HEK293T (cell line): ENCODE results near the gene SZRD1.

Experiments
- CTCF ChIA-PET: fragments of 350-600 bp; formaldehyde crosslinking; extraction: SDS; loops from one replicate; lab custom pipeline; 2021; ENCODE audit warnings: antibody characterized with exemption, inconsistent platforms; lab: Yijun Ruan, JAX
- POLR2A ChIA-PET: fragments of 350-600 bp; formaldehyde crosslinking; extraction: SDS; loops from one replicate; lab custom pipeline; 2020; ENCODE audit warnings: antibody characterized with exemption, inconsistent platforms; lab: Yijun Ruan, JAX
- DNase-seq: peaks from one replicate; pipeline ENCODE4 v3.0.0; 2012; ENCODE audit warnings: mixed read lengths; ENCODE audit errors: extremely low spot score
- ARNT ChIP-seq: fragments of 450-650 bp; IDR thresholded peaks from 2 replicates; pipeline ENCODE4 v1.6.1; 2017; ENCODE audit warnings: mild to moderate bottlenecking
- BHLHE40 ChIP-seq: fragments of 450-650 bp; IDR thresholded peaks from 2 replicates; pipeline ENCODE4 v1.6.1; 2016; ENCODE audit warnings: mild to moderate bottlenecking, moderate library complexity, borderline replicate concordance
- CTBP1 ChIP-seq: fragments of 450-650 bp; IDR thresholded peaks from 2 replicates; pipeline ENCODE4 v1.6.1; 2016; ENCODE audit warnings: borderline replicate concordance
- ELF4 ChIP-seq: fragments of 450-650 bp; IDR thresholded peaks from 2 replicates; pipeline ENCODE4 v1.6.1; 2017; ENCODE audit warnings: antibody characterized with exemption
- FOXA1 ChIP-seq: fragments of 450-650 bp; IDR thresholded peaks from 2 replicates; pipeline ENCODE4 v1.6.1; 2016; ENCODE audit warnings: mild to moderate bottlenecking
- FOXK2 ChIP-seq: fragments of 450-650 bp; IDR thresholded peaks from 2 replicates; pipeline ENCODE4 v1.6.1; 2016; ENCODE audit warnings: mild to moderate bottlenecking
- FOXM1 ChIP-seq: fragments of 450-650 bp; IDR thresholded peaks from 2 replicates; pipeline ENCODE4 v1.6.1; 2017; ENCODE audit warnings: mild to moderate bottlenecking, borderline replicate concordance
- HDGF ChIP-seq: fragments of 450-650 bp; IDR thresholded peaks from 2 replicates; pipeline ENCODE4 v1.6.1; 2017; ENCODE audit warnings: antibody characterized with exemption, borderline replicate concordance
- L3MBTL2 ChIP-seq: fragments of 450-650 bp; conservative IDR thresholded peaks from 2 replicates; pipeline ENCODE4 v1.6.1; 2016; ENCODE audit warnings: mild to moderate bottlenecking
- LEF1 ChIP-seq: fragments of 450-650 bp; IDR thresholded peaks from 2 replicates; pipeline ENCODE4 v1.6.1; 2017; ENCODE audit warnings: mild to moderate bottlenecking, borderline replicate concordance
- NFRKB ChIP-seq: fragments of 450-650 bp; IDR thresholded peaks from 2 replicates; pipeline ENCODE4 v1.6.1; 2016; ENCODE audit warnings: mild to moderate bottlenecking, moderate library complexity
- PKNOX1 ChIP-seq: fragments of 450-650 bp; IDR thresholded peaks from 2 replicates; pipeline ENCODE4 v1.6.1; 2016
- SP1 ChIP-seq: fragments of 450-650 bp; IDR thresholded peaks from 2 replicates; pipeline ENCODE4 v1.6.1; 2017
- SUZ12 ChIP-seq: fragments of 450-650 bp; IDR thresholded peaks from 2 replicates; pipeline ENCODE4 v1.6.1; 2016; ENCODE audit warnings: mild to moderate bottlenecking
- TARDBP ChIP-seq: fragments of 450-650 bp; IDR thresholded peaks from 2 replicates; pipeline ENCODE4 v1.6.1; 2016
- ZNF384 ChIP-seq: fragments of 450-650 bp; IDR thresholded peaks from 2 replicates; pipeline ENCODE4 v1.6.1; 2016

The SZRD1 gene

GRCh38 chr1:16392740-16393569, 25.9 kb downstream of the SZRD1 start:
- CTCF ChIA-PET = no interaction called here
- TF ChIP-seq FOXA1 = no peak
- TF ChIP-seq ZNF384 = no peak
- no peak for TF ChIP-seq BHLHE40
- no peak for TF ChIP-seq FOXK2
- TF ChIP-seq SUZ12 = no peak
- TF ChIP-seq L3MBTL2 = no peak
- TF ChIP-seq ARNT = no peak
- TF ChIP-seq NFRKB = no peak
- no peak for TF ChIP-seq CTBP1
- TF ChIP-seq FOXM1 = no peak
- DNase-seq = no peak
- POLR2A ChIA-PET = no interaction called here

- ChIA-PET POLR2A (interaction anchor here (1.4 kb wide), 1 partner anchor 9 kb away, joined by 4 read pairs; no protein-coding TSS in a partner anchor), CTCF (no interaction called here)
- TF ChIP-seq FOXA1 = no peak
- no peak for TF ChIP-seq TARDBP
- TF ChIP-seq L3MBTL2 = no peak
- TF ChIP-seq FOXM1 = no peak
- TF ChIP-seq LEF1 = no peak
- TF ChIP-seq HDGF = no peak
- TF ChIP-seq SP1 = no peak
- no peak for TF ChIP-seq FOXK2
- no peak for TF ChIP-seq NFRKB
- no peak for TF ChIP-seq CTBP1
- TF ChIP-seq ZNF384 = no peak
- no peak for TF ChIP-seq SUZ12
- no peak for TF ChIP-seq ELF4
- no peak for TF ChIP-seq PKNOX1
- DNase-seq = no peak
Measured at GRCh38 chr1:16393570-16394521, 26.8 kb downstream of the SZRD1 start.

GRCh38 chr1:16394977-16395376, 27.9 kb downstream of the SZRD1 start:
- CTCF ChIA-PET = no interaction called here

GRCh38 chr1:16396591-16396990, 29.5 kb downstream of the SZRD1 start:
- no peak for DNase-seq
- POLR2A ChIA-PET = interaction anchor here (1.5 kb wide), 1 partner anchor 44 kb away, joined by 4 read pairs; the partner anchor contains the start of gene NECAP2
- no peak for TF ChIP-seq ARNT
- CTCF ChIA-PET = no interaction called here

More at GRCh38 chr1:16394977-16395376, 27.9 kb downstream of the SZRD1 start:
- no peak for DNase-seq
- no peak for TF ChIP-seq FOXK2
- TF ChIP-seq CTBP1 = no peak
- no peak for TF ChIP-seq L3MBTL2
- POLR2A ChIA-PET = interaction anchor here (1.4 kb wide), 1 partner anchor 8 kb away, joined by 4 read pairs; no protein-coding TSS in a partner anchor

- no peak for DNase-seq
- TF ChIP-seq SUZ12 (no peak), L3MBTL2 (no peak)
- CTCF ChIA-PET = no interaction called here
- POLR2A ChIA-PET = interaction anchor here (1.5 kb wide), 1 partner anchor 43 kb away, joined by 4 read pairs; the partner anchor contains the start of gene NECAP2
Measured at GRCh38 chr1:16397120-16397519, 30.1 kb downstream of the SZRD1 start.

GRCh38 chr1:16398371-16398953, 31.4 kb downstream of the SZRD1 start:
- TF ChIP-seq PKNOX1 (no peak), ELF4 (no peak), FOXA1 (no peak), ARNT (no peak), SUZ12 (no peak), FOXM1 (no peak)
- ChIA-PET CTCF (no interaction called here), POLR2A (no interaction called here)
- DNase-seq = no peak

GRCh38 chr1:16402742-16403141, 35.7 kb downstream of the SZRD1 start:
- ChIA-PET POLR2A (interaction anchor here (1.0 kb wide), 1 partner anchor 8 kb away, joined by 4 read pairs; no protein-coding TSS in a partner anchor), CTCF (no interaction called here)
- no peak for TF ChIP-seq SP1
- no peak for TF ChIP-seq ELF4
- TF ChIP-seq LEF1 = no peak
- TF ChIP-seq FOXA1 = no peak
- TF ChIP-seq BHLHE40 = no peak
- TF ChIP-seq FOXK2 = no peak
- TF ChIP-seq PKNOX1 = no peak
- TF ChIP-seq ZNF384 = no peak
- no peak for TF ChIP-seq HDGF
- no peak for DNase-seq
